Stimulated activated CD4-positive, alpha-beta T cell treated with anti-CD3 and anti-CD28 coated beads, TNF-alpha, amount 100 ng/mL, for 48 hours (primary cell): ENCODE measurements around the gene MOB1A.
"Not testable (repeated sequence)": the region's sequence is repeated elsewhere in the genome, so short reads cannot be mapped to it uniquely, and the experiment has no call there.

Experiments used
- DNase-seq, 3 donors: peaks; one replicate each; pipeline ENCODE4 v3.0.0-alpha.2; 2020; ENCODE audit warnings: low read depth in 3 of 3

MOB1A gene

GRCh38 chr2:74148457-74149246 is 30.0 kb downstream of the MOB1A start:
- DNase-seq, result no peak

- peak; percentile 78 to 89 (median 81) for DNase-seq
Observed at GRCh38 chr2:74147727-74148456, 30.8 kb downstream of the MOB1A start, which contains the start of gene BOLA3. TSS of gene BOLA3 (minus strand) at chr2:74147912. CDS start at chr2:74147874, 38 bp downstream.

- DNase-seq, result peak in 2 of 3 donors; percentile 42 to 50
Observed at GRCh38 chr2:74146929-74147726, 31.6 kb downstream of the MOB1A start.

GRCh38 chr2:74142340-74142739 is 36.3 kb downstream of the MOB1A start:
- DNase-seq, result no peak

GRCh38 chr2:74138600-74139323 is 39.9 kb downstream of the MOB1A start:
- no peak for DNase-seq

GRCh38 chr2:74137651-74138599 is 40.8 kb downstream of the MOB1A start:
- DNase-seq, result no peak

- no peak for DNase-seq
Observed at GRCh38 chr2:74131901-74132300, 46.8 kb downstream of the MOB1A start.

- DNase-seq, result no peak
Observed at GRCh38 chr2:74130211-74130995, 48.3 kb downstream of the MOB1A start.

GRCh38 chr2:74128206-74128605 is 50.5 kb downstream of the MOB1A start:
- DNase-seq, result no peak

- DNase-seq, result not testable (repeated sequence)
Observed at GRCh38 chr2:74123955-74124354, 54.7 kb downstream of the MOB1A start.

- DNase-seq, result not testable (repeated sequence)
Observed at GRCh38 chr2:74121846-74122245, 56.8 kb downstream of the MOB1A start.

GRCh38 chr2:74119912-74120825 is 58.5 kb downstream of the MOB1A start:
- DNase-seq, result peak; percentile 73 to 85 (median 73)

GRCh38 chr2:74119339-74119738 is 59.3 kb downstream of the MOB1A start:
- DNase-seq, result no peak

GRCh38 chr2:74111380-74111779 is 67.3 kb downstream of the MOB1A start:
- no peak for DNase-seq

- DNase-seq, result no peak
Observed at GRCh38 chr2:74110537-74110936, 68.1 kb downstream of the MOB1A start.

- no peak for DNase-seq
Observed at GRCh38 chr2:74109551-74109950, 69.1 kb downstream of the MOB1A start.

- no peak for DNase-seq
Observed at GRCh38 chr2:74107071-74107470, 71.6 kb downstream of the MOB1A start.

GRCh38 chr2:74105413-74105812 is 73.3 kb downstream of the MOB1A start:
- no peak for DNase-seq
